Measurements from ENCODE around the gene CHADL.

DNA sequence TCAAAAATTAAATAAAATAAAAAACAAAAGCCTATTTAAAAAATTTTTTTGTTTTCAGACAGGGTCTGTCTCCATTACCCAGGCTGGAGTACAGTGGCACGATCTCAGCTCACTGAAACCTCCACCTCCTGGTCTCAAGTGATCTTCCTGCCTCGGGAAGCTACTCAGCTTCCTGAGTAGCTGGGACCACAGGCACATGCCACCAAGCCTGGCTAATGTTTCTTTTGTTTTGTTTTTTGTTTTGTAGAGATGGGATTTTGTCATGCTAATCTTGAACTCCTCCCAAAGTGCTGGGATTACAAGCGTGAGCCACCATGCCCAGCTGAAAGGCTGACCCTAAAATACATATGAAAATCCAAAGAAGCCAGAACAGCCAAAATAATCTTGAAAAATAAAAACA lies 56.1 kb downstream of the CHADL start:
- TF ChIP-seq, protein P1, sequence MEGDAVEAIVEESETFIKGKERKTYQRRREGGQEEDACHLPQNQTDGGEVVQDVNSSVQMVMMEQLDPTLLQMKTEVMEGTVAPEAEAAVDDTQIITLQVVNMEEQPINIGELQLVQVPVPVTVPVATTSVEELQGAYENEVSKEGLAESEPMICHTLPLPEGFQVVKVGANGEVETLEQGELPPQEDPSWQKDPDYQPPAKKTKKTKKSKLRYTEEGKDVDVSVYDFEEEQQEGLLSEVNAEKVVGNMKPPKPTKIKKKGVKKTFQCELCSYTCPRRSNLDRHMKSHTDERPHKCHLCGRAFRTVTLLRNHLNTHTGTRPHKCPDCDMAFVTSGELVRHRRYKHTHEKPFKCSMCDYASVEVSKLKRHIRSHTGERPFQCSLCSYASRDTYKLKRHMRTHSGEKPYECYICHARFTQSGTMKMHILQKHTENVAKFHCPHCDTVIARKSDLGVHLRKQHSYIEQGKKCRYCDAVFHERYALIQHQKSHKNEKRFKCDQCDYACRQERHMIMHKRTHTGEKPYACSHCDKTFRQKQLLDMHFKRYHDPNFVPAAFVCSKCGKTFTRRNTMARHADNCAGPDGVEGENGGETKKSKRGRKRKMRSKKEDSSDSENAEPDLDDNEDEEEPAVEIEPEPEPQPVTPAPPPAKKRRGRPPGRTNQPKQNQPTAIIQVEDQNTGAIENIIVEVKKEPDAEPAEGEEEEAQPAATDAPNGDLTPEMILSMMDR (IDR thresholded peaks at IDR 0.05) = no peak
- no peak for TF ChIP-seq POLR2A (IDR thresholded peaks at IDR 0.05)
- no peak for TF ChIP-seq POLR2AphosphoS5 (IDR thresholded peaks at IDR 0.05)
